Small intestine (tissue), 7 donors: Measurements from ENCODE around the gene HSPB6. TPM values are rescaled to one million over a fixed set of nuclear protein-coding genes. Genes with fewer than 3 reads are reported as not detected.
A peak's percentile ranks its signal among the peaks of the same experiment; 100 is the strongest.

Experiments
- DNase-seq, 2 donors: peaks; one replicate each; pipeline versions ENCODE4 v3.0.0 to v3.0.0-alpha.2; 2013
- FAIRE-seq: peaks from 2 replicates; lab custom pipeline; 2012; peaks lifted over from hg19 to GRCh38; lab: Jason Lieb, UNC
- H3K27ac ChIP-seq, 3 donors: one replicate each; pipeline ENCODE4 v1.5.1; 2013; ENCODE audit warnings: low read length in 2 of 3, mild to moderate bottlenecking in 2 of 3, control low read depth in 1 of 3, inconsistent platforms in 1 of 3, low read depth in 1 of 3, moderate library complexity in 1 of 3
- H3K27me3 ChIP-seq, 3 donors: one replicate each; pipeline ENCODE4 v1.6.1; 2013; ENCODE audit warnings: low read length in 3 of 3, inconsistent platforms in 1 of 3; ENCODE audit not compliant: control insufficient read depth in 3 of 3, insufficient read depth in 3 of 3
- H3K36me3 ChIP-seq, 3 donors: one replicate each; pipeline ENCODE4 v1.6.1; 2013; ENCODE audit warnings: low read length in 3 of 3, inconsistent platforms in 1 of 3, low read depth in 1 of 3, mild to moderate bottlenecking in 1 of 3, moderate library complexity in 1 of 3; ENCODE audit not compliant: control insufficient read depth in 3 of 3, insufficient read depth in 2 of 3
- H3K4me1 ChIP-seq, 3 donors: one replicate each; pipeline ENCODE4 v1.6.1; 2013; ENCODE audit warnings: low read length in 2 of 3, inconsistent platforms in 1 of 3, low read depth in 1 of 3, mild to moderate bottlenecking in 1 of 3, moderate library complexity in 1 of 3; ENCODE audit not compliant: control insufficient read depth in 3 of 3, insufficient read depth in 2 of 3
- H3K4me3 ChIP-seq, 3 donors: one replicate each; pipeline ENCODE4 v1.5.1; 2013; ENCODE audit warnings: low read length in 3 of 3, control low read depth in 1 of 3, inconsistent platforms in 1 of 3, low read depth in 1 of 3, mild to moderate bottlenecking in 1 of 3, moderate library complexity in 1 of 3
- H3K9me3 ChIP-seq, 2 donors: one replicate each; pipeline ENCODE4 v1.6.1; 2013; ENCODE audit warnings: low read depth in 1 of 2, low read length in 1 of 2; ENCODE audit not compliant: control insufficient read depth in 2 of 2, insufficient read depth in 1 of 2
- WGBS, 3 donors: extraction: QIAGEN DNeasy Blood & Tissue Kit; methylation state at CpG; one replicate each; pipeline ENCODE4 v1.1.7; 2013; 5-methylcytosine and 5-hydroxymethylcytosine counted together
- polyA plus RNA-seq, 4 donors: library from polyadenylated mRNA; stranded (reverse) in 3 of 4; unstranded in 1 of 4; fragments of 200-250 nt in 3 of 4; fragments of 120-200 nt in 1 of 4; gene quantifications; one replicate each; pipeline versions ENCODE4 v1.2.1 to v1.2.3, GENCODE V29; 2013
- donor health status: healthy with polysubstance abuse.
- donor health status: control.
- donor health status: control.
- donor health status: Bipolar disorder and iron deficiency.
- donor health status: healthy.

HSPB6 gene
- polyA plus RNA-seq, 4 donors = 2.0 to 41.7 (median 11.5) TPM

- 94 to 98% (median 97%) methylated on average over 23 to 24 of the region's 24 CpGs for WGBS, 3 donors
- FAIRE-seq (no peak), DNase-seq (no peak)
- no peak overlapping the region for H3K27ac ChIP-seq
- peaks cover 0 to 11% (median 5%) of the 10 kb centered on the region in 3 donors for H3K4me1 ChIP-seq
- H3K36me3 ChIP-seq = peaks cover 43 to 90% (median 44%) of the 10 kb centered on the region in 3 donors
- no peaks in the 10 kb centered on the region for H3K9me3 ChIP-seq
- H3K27me3 ChIP-seq = no peaks in the 10 kb centered on the region
- no peak overlapping the region for H3K4me3 ChIP-seq
Measured at GRCh38 chr19:35723671-35724070, 33.2 kb downstream of the HSPB6 start.

- DNase-seq = no peak
- FAIRE-seq = no peak
- Histone ChIP-seq H3K4me1 (peaks cover 0 to 11% (median 5%) of the 10 kb centered on the region in 3 donors), H3K27ac (no peak overlapping the region), H3K27me3 (no peaks in the 10 kb centered on the region), H3K9me3 (no peaks in the 10 kb centered on the region), H3K4me3 (no peak overlapping the region), H3K36me3 (peaks cover 37 to 82% (median 41%) of the 10 kb centered on the region in 3 donors)
- WGBS, 3 donors = 92 to 97% (median 93%) methylated on average over 15 to 16 of the region's 16 CpGs
Measured at GRCh38 chr19:35722897-35723296, 33.9 kb downstream of the HSPB6 start.

- Histone ChIP-seq H3K4me3 (no peak overlapping the region), H3K9me3 (no peaks in the 10 kb centered on the region), H3K4me1 (peaks cover 0 to 11% (median 5%) of the 10 kb centered on the region in 3 donors), H3K27me3 (no peaks in the 10 kb centered on the region), H3K27ac (no peak overlapping the region), H3K36me3 (peaks cover 34 to 78% (median 37%) of the 10 kb centered on the region in 3 donors)
- FAIRE-seq (no peak), DNase-seq (no peak)
- 97% methylated on average over 14 of the region's 14 CpGs for WGBS, 3 donors
Measured at GRCh38 chr19:35722461-35722860, 34.4 kb downstream of the HSPB6 start.

GRCh38 chr19:35721374-35721773 is 35.5 kb downstream of the HSPB6 start:
- WGBS, 3 donors = 95 to 96% (median 95%) methylated on average over 16 of the region's 16 CpGs
- no peak for FAIRE-seq

GRCh38 chr19:35720648-35721047 is 36.2 kb downstream of the HSPB6 start:
- 86 to 92% (median 88%) methylated on average over 11 to 17 of the region's 17 CpGs for WGBS, 3 donors
- no peaks in the 10 kb centered on the region for H3K27me3 ChIP-seq
- H3K4me3 ChIP-seq = no peak overlapping the region
- peaks cover 0 to 17% (median 8%) of the 10 kb centered on the region in 3 donors for H3K4me1 ChIP-seq
- H3K27ac ChIP-seq = no peak overlapping the region
- DNase-seq = no peak
- no peak for FAIRE-seq
- peaks cover 19 to 61% (median 26%) of the 10 kb centered on the region in 3 donors for H3K36me3 ChIP-seq
- no peaks in the 10 kb centered on the region for H3K9me3 ChIP-seq

More at GRCh38 chr19:35721374-35721773, 35.5 kb downstream of the HSPB6 start:
- H3K4me3 ChIP-seq = no peak overlapping the region
- peaks cover 0 to 11% (median 5%) of the 10 kb centered on the region in 3 donors for H3K4me1 ChIP-seq
- no peaks in the 10 kb centered on the region for H3K9me3 ChIP-seq
- DNase-seq = no peak
- no peak overlapping the region for H3K27ac ChIP-seq
- H3K27me3 ChIP-seq = no peaks in the 10 kb centered on the region
- H3K36me3 ChIP-seq = peaks cover 26 to 68% (median 32%) of the 10 kb centered on the region in 3 donors

GRCh38 chr19:35720163-35720524 is 36.7 kb downstream of the HSPB6 start:
- Histone ChIP-seq H3K9me3 (no peaks in the 10 kb centered on the region), H3K4me1 (peaks cover 0 to 23% (median 11%) of the 10 kb centered on the region in 3 donors), H3K4me3 (no peak overlapping the region), H3K27ac (no peak overlapping the region), H3K27me3 (no peaks in the 10 kb centered on the region), H3K36me3 (peaks cover 14 to 56% (median 21%) of the 10 kb centered on the region in 3 donors)
- FAIRE-seq = no peak
- no peak for DNase-seq
- WGBS, 3 donors = 90 to 92% (median 90%) methylated on average over 9 of the region's 9 CpGs

- no peak overlapping the region for H3K27ac ChIP-seq
- H3K27me3 ChIP-seq = no peaks in the 10 kb centered on the region
- FAIRE-seq = no peak
- DNase-seq = peak in 1 of 2 donors; percentile 16
- H3K9me3 ChIP-seq = no peaks in the 10 kb centered on the region
- peaks cover 10 to 51% (median 16%) of the 10 kb centered on the region in 3 donors for H3K36me3 ChIP-seq
- peaks cover 0 to 25% (median 11%) of the 10 kb centered on the region in 3 donors for H3K4me1 ChIP-seq
- WGBS, 3 donors = 79 to 86% (median 83%) methylated on average over 32 of the region's 32 CpGs
- peak overlapping the region in 2 of 3 donors; percentile 85 to 95 for H3K4me3 ChIP-seq
Measured at GRCh38 chr19:35719402-35720162, 37.2 kb downstream of the HSPB6 start.

- FAIRE-seq (no peak), DNase-seq (peak; percentile 38 to 51)
- H3K4me3 ChIP-seq = peak overlapping the region; percentile 85 to 95 (median 92)
- 1% methylated on average over 38 to 42 of the region's 42 CpGs for WGBS, 3 donors
- peaks cover 8 to 40% (median 9%) of the 10 kb centered on the region in 3 donors for H3K36me3 ChIP-seq
- no peaks in the 10 kb centered on the region for H3K27me3 ChIP-seq
- peak overlapping the region; percentile 38 to 66 (median 53) for H3K27ac ChIP-seq
- H3K4me1 ChIP-seq = peaks cover 0 to 25% (median 11%) of the 10 kb centered on the region in 3 donors
- no peaks in the 10 kb centered on the region for H3K9me3 ChIP-seq
Measured at GRCh38 chr19:35718345-35719041, 38.3 kb downstream of the HSPB6 start.
